ENCODE data around the gene FBXL16.

DNA sequence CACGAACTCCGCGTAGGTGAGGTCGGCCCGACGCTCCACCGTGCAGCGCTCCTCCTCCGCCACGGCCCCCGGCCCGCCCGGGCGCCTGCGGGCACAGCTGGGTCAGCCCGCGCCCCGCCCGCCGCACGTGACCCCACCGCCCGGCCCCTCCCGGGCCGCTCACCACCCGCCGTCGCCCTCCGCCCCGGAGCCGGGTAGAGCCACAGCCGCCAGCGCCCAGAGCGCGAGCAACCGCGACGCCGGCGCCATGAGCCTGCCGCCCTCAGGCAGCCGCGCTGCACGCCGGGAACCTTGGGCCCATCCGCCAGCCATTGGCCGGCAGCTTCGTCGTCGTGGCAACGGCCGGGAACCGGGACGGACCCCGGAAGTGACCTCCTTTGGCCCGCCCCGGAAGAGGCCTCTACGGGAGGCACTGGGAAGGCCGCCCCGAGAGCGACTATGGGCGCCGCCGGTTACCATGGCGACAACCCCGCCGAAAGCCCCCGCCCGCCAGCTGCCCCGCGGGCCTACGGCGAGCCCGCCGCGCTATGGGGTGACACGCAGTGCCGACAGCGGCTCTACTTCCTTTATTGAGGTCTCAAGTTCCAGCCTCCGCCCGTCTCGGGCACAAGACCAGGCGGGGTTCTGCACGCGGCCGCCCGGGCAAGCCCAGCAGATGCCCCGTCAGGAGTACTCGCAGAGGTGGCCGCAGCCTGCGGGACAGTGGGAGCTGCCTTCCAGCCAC is 21.4 kb downstream of the FBXL16 start, which contains the start of gene JMJD8:
- TF ChIP-seq, protein P1, sequence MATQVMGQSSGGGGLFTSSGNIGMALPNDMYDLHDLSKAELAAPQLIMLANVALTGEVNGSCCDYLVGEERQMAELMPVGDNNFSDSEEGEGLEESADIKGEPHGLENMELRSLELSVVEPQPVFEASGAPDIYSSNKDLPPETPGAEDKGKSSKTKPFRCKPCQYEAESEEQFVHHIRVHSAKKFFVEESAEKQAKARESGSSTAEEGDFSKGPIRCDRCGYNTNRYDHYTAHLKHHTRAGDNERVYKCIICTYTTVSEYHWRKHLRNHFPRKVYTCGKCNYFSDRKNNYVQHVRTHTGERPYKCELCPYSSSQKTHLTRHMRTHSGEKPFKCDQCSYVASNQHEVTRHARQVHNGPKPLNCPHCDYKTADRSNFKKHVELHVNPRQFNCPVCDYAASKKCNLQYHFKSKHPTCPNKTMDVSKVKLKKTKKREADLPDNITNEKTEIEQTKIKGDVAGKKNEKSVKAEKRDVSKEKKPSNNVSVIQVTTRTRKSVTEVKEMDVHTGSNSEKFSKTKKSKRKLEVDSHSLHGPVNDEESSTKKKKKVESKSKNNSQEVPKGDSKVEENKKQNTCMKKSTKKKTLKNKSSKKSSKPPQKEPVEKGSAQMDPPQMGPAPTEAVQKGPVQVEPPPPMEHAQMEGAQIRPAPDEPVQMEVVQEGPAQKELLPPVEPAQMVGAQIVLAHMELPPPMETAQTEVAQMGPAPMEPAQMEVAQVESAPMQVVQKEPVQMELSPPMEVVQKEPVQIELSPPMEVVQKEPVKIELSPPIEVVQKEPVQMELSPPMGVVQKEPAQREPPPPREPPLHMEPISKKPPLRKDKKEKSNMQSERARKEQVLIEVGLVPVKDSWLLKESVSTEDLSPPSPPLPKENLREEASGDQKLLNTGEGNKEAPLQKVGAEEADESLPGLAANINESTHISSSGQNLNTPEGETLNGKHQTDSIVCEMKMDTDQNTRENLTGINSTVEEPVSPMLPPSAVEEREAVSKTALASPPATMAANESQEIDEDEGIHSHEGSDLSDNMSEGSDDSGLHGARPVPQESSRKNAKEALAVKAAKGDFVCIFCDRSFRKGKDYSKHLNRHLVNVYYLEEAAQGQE (IDR thresholded peaks at IDR 0.05; ENCODE audit: insufficient replicate concordance, low read depth): no peak
- TF ChIP-seq, protein P2, sequence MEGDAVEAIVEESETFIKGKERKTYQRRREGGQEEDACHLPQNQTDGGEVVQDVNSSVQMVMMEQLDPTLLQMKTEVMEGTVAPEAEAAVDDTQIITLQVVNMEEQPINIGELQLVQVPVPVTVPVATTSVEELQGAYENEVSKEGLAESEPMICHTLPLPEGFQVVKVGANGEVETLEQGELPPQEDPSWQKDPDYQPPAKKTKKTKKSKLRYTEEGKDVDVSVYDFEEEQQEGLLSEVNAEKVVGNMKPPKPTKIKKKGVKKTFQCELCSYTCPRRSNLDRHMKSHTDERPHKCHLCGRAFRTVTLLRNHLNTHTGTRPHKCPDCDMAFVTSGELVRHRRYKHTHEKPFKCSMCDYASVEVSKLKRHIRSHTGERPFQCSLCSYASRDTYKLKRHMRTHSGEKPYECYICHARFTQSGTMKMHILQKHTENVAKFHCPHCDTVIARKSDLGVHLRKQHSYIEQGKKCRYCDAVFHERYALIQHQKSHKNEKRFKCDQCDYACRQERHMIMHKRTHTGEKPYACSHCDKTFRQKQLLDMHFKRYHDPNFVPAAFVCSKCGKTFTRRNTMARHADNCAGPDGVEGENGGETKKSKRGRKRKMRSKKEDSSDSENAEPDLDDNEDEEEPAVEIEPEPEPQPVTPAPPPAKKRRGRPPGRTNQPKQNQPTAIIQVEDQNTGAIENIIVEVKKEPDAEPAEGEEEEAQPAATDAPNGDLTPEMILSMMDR (IDR thresholded peaks at IDR 0.05; ENCODE audit: insufficient read depth, low read length): no peak
- TF ChIP-seq SPI1 (IDR thresholded peaks at IDR 0.05; ENCODE audit: borderline replicate concordance, low read depth) (peak; percentile 25; the same call in 1 of the 2 replicates), GABPA (IDR thresholded peaks at IDR 0.05; ENCODE audit: low read depth) (peak; percentile 93)

Data from HL-60 (cell line).